HTR-8/SVneo (cell line): ENCODE measurements around the gene RPL29.
A peak's percentile ranks its signal among the peaks of the same experiment; 100 is the strongest.
"Not testable (repeated sequence)": the region's sequence is repeated elsewhere in the genome, so short reads cannot be mapped to it uniquely, and the experiment has no call there.

ENCODE experiments used
- DNase-seq: peaks from one replicate; pipeline ENCODE4 v3.0.0; 2011; ENCODE audit warnings: low spot score, mixed read lengths; ENCODE audit not compliant: insufficient read length
- FAIRE-seq: peaks from 2 replicates; lab custom pipeline; 2011; peaks lifted over from hg19 to GRCh38; lab: Jason Lieb, UNC

The RPL29 gene

DNA sequence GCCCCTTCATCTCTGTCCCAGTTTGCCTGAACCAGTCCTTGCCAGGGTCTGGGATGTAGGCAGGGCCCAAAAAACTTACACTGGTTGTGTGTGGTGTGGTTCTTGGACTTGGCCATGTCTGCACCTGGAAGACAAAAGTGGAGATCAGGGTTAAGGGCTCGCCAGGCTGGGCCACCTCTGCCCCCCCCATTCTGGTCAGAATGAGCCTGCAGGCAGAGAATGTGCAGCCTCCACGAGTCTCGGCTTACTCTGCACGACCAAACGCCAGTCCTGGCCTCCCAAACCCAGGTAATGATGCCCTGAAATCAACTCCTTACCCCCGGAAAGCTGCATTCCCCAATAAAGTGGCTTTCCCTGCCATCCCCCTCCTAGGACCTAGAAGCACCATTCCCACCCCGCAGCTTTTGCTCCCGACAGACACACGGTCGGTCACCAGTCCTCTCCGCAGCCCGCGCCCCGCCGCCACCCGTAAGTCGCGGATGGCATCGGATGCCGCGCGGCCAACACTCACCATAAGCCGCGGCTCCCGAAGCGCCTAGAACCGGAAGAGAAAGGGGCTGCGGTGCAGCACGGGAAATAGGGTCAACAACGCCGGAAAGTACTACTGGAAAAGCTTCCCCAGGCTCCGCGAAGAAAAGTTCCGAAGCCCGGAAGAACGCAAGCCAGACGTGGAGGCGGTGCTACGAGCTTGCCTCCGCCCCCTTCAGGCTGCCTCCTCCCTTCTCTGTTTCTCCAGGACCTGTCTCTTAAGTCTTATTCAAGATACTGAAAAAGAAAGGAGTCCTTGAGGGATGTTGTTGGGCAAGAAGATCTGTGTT, at the start of gene RPL29:
Gene RPL29 (minus strand): TSS at position 550 of the 818 bp plus-strand sequence. CDS start 434 bp downstream, at position 116.
- FAIRE-seq, result peak; percentile 89
- peak; percentile 89 for DNase-seq

DNA sequence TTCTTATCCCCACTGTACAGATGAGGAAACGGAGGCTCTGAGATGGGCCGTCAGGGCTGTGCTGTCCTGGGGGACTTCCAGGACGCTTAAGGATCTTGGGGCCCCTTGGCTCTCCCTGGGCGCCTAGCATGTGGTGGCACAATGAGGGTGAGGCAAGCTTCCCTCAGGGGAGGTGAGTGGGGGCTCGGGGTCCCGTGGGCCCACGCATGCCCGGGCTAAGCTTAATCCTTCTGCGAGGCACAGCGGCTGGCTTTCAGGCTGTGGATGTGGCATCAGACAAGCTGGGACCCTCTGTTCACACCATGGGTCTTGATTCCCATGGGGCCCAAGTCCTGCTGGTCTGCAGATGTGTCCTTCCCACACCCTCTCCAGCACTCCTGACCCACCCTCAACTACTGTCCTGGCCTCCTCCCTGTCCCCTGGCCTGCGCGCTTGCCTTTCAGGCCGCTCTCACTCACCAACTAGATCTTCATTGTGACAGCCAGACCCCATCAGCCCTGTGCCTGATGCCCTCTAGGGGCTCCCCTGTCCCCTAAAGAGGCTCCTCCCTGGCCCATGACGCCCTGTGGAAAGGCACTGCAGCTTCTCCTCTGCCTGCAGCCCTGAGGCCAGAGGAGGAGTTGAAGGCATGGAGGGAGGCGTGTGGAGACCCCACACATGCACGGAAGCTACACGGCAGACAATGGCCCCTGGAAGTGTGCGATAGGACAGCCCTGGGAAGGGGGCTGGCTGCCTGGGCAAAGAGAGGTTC, 49.3 kb upstream of the RPL29 start:
- peak; percentile 59 for FAIRE-seq
- no peak for DNase-seq

- DNase-seq (no peak), FAIRE-seq (no peak)
Observed at GRCh38 chr3:52043750-52044149, 48.1 kb upstream of the RPL29 start.

DNA sequence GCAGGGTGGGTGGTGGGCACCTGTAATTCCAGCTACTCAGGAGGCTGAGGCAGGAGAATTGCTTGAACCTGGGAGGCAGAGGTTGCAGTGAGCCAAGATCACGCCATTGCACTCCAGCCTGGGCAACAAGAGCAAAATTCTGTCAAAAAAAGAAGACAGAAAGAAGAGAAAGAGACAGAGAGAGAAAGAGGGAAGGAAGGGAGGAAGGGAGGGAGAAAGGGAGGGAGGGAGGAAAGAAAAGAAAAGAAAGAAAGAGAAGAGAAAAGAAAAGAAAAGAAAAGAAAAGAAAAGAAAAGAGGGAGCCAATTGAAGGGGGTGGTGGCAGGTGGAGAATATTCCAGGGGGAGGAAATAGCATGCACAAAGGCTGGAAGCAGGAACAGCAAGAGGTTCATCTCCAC, 47.3 kb upstream of the RPL29 start:
- not testable (repeated sequence) for DNase-seq, FAIRE-seq

GRCh38 chr3:52041118-52041731, 45.5 kb upstream of the RPL29 start:
- FAIRE-seq (peak; percentile 63), DNase-seq (peak; percentile 54)

- DNase-seq, result no peak
- no peak for FAIRE-seq
Observed at GRCh38 chr3:52040600-52040999, 44.9 kb upstream of the RPL29 start.

- DNase-seq (no peak), FAIRE-seq (no peak)
Observed at GRCh38 chr3:52039846-52040245, 44.2 kb upstream of the RPL29 start.

DNA sequence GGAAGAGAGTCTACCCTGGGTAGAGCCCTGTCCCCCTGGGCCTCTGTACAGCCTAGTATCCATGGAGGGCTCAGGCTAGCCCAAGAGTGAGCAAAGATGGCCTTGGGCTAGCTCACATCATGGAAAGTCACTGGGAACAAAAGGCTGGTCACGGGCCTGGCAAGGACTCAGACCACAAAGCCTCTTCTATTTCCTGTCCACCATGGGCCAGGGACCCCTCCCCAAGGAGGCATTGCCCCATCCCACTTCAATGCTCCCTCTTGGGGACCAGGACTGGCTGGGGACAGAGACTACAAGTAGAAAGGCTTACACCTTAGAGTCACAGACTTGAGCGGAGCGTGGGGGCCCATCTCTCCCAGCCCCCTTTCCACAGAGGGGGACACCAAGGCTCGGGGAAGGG, 43.7 kb upstream of the RPL29 start:
- no peak for DNase-seq
- FAIRE-seq, result no peak

GRCh38 chr3:52038227-52038626, 42.5 kb upstream of the RPL29 start:
- DNase-seq, result no peak
- FAIRE-seq, result peak; percentile 44

- DNase-seq (no peak), FAIRE-seq (no peak)
Observed at GRCh38 chr3:52037291-52037690, 41.6 kb upstream of the RPL29 start.

DNA sequence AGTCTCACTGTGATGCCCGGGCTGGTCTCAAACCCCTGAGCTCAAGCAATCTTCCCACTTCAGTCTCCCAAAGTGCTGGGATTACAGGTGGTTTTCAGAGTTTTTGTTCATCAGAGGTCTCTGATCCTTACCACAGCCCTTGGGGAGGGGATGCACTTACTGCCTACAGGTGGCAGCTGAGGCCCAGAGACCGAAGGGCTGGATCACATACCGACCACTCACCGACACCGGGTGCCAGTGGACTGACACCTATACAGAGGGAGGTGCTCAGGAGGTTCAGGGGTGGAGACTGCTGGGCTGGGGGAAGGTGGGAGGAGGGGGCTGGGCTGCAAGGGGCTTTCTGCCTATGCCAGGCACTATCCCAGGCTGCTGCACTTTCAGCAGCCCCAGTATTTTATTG, 41.1 kb upstream of the RPL29 start:
- peak; percentile 44 for FAIRE-seq
- DNase-seq, result no peak

- FAIRE-seq (no peak), DNase-seq (no peak)
Observed at GRCh38 chr3:52036222-52036694, 40.6 kb upstream of the RPL29 start.

- no peak for FAIRE-seq
- no peak for DNase-seq
Observed at GRCh38 chr3:52034651-52035050, 39.0 kb upstream of the RPL29 start.

DNA sequence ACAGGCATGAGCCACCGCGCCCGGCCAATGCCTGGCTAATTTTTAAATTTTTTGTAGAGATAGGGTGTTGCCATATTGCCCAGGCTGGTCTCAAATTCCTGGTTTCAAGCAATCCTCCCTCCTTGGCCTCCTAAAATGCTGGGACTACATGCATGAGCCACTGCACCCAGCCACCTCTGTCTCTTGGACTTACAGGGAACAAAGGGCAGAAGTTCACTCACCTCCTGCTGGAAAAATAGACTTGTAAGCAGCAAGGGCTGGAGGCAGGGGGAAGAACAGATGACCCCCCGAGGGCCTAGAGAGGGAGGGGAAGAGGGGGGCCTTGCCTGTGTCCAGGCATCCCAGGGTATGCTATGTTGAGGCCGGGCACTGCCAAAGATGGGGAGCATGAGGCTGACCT, 38.5 kb upstream of the RPL29 start:
- FAIRE-seq, result no peak
- DNase-seq, result no peak

GRCh38 chr3:52033748-52034147, 38.1 kb upstream of the RPL29 start:
- not testable (repeated sequence) for DNase-seq, FAIRE-seq

DNA sequence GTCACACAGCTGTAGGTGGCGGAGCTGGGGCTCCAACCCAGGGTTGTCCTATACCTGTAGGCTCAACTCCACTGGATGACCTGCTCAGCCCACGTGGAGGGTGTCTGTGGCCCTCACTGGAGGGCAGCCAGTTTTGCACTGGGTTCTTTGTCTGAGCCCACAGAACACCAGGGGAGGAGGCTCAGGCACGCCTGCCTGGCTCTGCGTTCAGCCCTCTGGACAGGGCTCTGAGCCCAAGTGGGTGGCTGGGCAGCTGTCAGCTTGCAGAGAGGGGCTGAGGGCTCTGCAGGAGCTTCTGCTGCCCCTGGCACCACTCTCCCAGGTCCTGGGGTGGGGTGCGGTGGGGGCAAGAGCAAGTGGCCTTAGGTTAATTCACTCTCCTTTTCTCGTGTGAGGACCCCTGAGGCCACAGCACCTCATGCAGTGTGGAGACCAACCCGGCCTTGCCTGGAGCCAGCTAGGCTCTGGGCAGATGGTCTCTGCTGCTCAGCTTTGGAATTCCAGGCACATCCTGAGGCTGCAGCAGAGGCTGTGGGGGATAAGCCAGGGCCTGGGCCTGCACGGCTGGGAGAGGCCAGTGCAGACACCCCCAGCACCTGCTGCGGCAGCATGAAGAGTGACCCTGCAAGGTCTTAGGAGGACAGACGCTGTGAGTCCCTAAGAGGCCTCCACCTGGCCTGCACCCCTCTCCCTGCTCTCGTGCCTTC, 37.2 kb upstream of the RPL29 start:
- FAIRE-seq, result no peak
- DNase-seq, result no peak

GRCh38 chr3:52031896-52032295, 36.2 kb upstream of the RPL29 start:
- FAIRE-seq (no peak), DNase-seq (no peak)

- DNase-seq, result no peak
- no peak for FAIRE-seq
Observed at GRCh38 chr3:52030714-52031310, 35.1 kb upstream of the RPL29 start.

DNA sequence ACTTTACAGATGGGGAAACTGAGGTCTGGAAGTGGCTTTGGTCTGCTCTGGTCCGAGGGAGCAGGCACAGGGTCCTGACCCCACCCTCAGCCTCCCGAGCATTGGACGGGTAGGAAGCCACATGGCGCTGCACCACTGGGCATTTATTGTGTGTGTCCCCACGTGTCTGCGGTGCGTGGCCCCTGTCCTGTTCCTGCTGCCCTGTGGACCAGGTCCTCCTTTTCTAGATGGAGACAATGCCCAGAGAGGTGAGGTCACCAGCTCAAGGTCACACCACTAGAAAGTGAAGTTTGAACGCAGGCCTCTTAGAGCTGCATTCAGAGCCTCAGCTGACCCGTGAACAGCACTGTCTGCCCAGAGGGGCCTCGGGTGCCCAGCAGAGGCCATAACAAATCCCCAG, 33.8 kb upstream of the RPL29 start:
- no peak for DNase-seq
- no peak for FAIRE-seq

DNA sequence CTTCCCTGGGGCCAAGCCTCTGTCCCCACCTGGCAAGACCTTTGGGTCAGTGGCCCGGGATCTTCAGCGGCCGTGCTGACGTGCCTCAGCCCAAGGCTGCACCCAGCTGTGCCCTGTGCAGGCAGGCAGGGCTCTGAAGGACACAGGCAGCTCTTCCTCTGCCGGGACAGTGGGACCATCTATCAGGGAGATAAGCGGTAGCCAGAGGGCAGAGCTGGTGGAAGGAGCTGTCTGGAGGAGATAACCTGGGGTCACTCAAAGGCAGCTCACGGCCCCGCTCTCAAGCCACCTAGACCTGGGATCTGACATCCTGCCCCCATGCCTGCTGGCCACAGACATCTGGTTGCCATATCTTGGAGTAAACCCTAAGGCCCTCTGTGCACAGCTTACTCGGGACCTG, 33.4 kb upstream of the RPL29 start:
- DNase-seq, result no peak
- no peak for FAIRE-seq
